Sigmoid colon (tissue), 4 donors: ENCODE results near the gene CYP2W1.

ENCODE experiments used
- EP300 ChIP-seq, 4 donors: sonication (generic); formaldehyde crosslinking; IDR thresholded peaks; one replicate each; pipeline ENCODE4 v1.6.1; 2017; ENCODE audit warnings: antibody characterized with exemption in 4 of 4
- POLR2A ChIP-seq, 2 donors: fragments of 450-650 bp; IDR thresholded peaks; one replicate each; pipeline ENCODE4 v1.6.1; 2016; ENCODE audit warnings: antibody characterized with exemption in 2 of 2, mild to moderate bottlenecking in 2 of 2, moderate library complexity in 2 of 2
- TF ChIP-seq, protein P1 (sequence below), 4 experiments: fragments of 450-650 bp in 3 of 4; fragments of 200-600 bp in 1 of 4; IDR thresholded peaks; one replicate each; pipeline ENCODE4 v1.5.1; 2016 to 2019; ENCODE audit warnings: antibody characterized with exemption in 4 of 4, mild to moderate bottlenecking in 3 of 4, moderate library complexity in 2 of 4

GRCh38 chr7:979151-979550, 3.8 kb upstream of the CYP2W1 start:
- TF ChIP-seq, protein P1, sequence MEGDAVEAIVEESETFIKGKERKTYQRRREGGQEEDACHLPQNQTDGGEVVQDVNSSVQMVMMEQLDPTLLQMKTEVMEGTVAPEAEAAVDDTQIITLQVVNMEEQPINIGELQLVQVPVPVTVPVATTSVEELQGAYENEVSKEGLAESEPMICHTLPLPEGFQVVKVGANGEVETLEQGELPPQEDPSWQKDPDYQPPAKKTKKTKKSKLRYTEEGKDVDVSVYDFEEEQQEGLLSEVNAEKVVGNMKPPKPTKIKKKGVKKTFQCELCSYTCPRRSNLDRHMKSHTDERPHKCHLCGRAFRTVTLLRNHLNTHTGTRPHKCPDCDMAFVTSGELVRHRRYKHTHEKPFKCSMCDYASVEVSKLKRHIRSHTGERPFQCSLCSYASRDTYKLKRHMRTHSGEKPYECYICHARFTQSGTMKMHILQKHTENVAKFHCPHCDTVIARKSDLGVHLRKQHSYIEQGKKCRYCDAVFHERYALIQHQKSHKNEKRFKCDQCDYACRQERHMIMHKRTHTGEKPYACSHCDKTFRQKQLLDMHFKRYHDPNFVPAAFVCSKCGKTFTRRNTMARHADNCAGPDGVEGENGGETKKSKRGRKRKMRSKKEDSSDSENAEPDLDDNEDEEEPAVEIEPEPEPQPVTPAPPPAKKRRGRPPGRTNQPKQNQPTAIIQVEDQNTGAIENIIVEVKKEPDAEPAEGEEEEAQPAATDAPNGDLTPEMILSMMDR (IDR thresholded peaks at IDR 0.05), result no peak
- TF ChIP-seq EP300 (IDR thresholded peaks at IDR 0.05) (no peak), POLR2A (IDR thresholded peaks at IDR 0.05) (no peak)
